ENCODE results near the gene HOTAIR.

GRCh38 chr12:54016478-54016964 is 41.8 kb upstream of the HOTAIR start:
- TF ChIP-seq CTCF (IDR thresholded peaks at IDR 0.05) (no peak), POLR2AphosphoS5 (IDR thresholded peaks at IDR 0.05) (no peak), POLR2A (IDR thresholded peaks at IDR 0.05) (no peak), EP300 (IDR thresholded peaks at IDR 0.05) (no peak)

Measured in stomach (tissue), 4 donors.